Measurements from ENCODE around the gene BTRC.

The BTRC gene

GRCh38 chr10:101476383-101476782, 122.4 kb downstream of the BTRC start:
- no peak overlapping the region for H3K4me3 ChIP-seq (ENCODE audit: low read depth, low read length)

GRCh38 chr10:101478956-101479355, 125.0 kb downstream of the BTRC start:
- H3K4me3 ChIP-seq (ENCODE audit: low read depth, low read length), result no peak overlapping the region

GRCh38 chr10:101481256-101481655, 127.3 kb downstream of the BTRC start:
- H3K4me3 ChIP-seq (ENCODE audit: low read depth, low read length), result no peak overlapping the region

DNA sequence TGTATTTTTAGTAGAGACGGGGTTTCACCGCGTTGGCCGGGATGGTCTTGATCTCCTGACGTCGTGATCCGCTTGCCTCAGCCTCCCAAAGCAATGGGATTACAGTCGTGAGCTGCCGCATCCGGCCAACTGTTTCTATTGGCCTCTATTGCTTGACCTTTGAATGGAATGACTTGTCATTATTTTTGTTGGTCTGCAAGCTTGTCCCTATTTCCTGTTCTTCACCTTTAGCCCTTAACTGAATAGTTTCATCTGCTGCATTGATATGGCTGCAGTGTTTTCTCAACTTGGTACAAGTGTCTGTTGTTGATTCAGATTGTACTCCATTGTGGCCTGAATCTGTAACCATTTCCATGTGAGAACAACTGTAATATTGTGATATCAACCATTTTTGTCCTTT, 128.6 kb downstream of the BTRC start:
- no peak overlapping the region for H3K4me3 ChIP-seq (ENCODE audit: low read depth, low read length)

- H3K4me3 ChIP-seq (ENCODE audit: low read depth, low read length), result no peak overlapping the region
Observed at GRCh38 chr10:101484175-101484745, 130.3 kb downstream of the BTRC start.

- H3K4me3 ChIP-seq (ENCODE audit: low read depth, low read length), result no peak overlapping the region
Observed at GRCh38 chr10:101485207-101485606, 131.2 kb downstream of the BTRC start.

DNA sequence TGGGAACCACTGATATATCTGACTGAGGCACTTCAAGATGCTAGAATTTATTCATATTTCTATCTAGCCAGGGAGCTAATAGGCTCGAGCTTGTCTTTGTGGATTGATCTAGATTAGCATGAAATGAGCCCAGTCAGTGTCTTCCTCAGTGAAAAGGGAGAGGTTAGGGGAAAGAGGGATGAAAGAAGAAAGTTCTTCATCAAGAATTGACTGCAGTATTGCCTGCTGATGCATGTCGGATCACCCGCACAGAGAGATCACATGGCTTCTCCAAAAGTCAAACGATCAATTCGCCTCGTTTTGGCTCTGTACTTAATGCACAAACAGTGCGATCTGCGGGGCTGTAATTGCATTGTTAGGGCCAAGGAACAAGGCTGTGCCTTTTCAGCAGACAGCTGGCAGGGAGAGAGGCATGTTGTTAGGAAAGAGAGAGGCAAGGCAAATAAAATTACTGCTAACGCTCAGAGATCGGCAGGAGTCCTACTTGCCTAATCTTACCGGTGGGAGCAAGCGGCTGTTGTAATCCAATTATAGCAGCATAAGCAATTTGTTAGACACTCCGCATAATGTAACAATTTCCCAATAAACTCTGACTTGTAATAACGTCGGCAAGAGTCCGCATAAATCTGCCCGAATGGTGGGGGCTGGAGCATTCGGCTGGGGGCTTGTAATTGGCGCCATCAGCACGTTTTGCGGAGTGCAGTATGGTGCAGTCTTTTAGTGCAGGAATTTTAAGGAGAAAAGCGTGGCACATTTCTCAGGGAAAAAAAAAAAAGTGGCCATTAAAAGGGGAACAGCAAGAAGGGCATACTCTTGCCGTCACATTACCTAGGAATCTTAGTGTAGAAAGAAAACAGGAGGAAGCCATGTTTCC, 132.0 kb downstream of the BTRC start:
- H3K4me3 ChIP-seq (ENCODE audit: low read depth, low read length), result no peak overlapping the region

- no peak overlapping the region for H3K4me3 ChIP-seq (ENCODE audit: low read depth, low read length)
Observed at GRCh38 chr10:101487399-101487798, 133.4 kb downstream of the BTRC start.

GRCh38 chr10:101489355-101489754, 135.4 kb downstream of the BTRC start:
- H3K4me3 ChIP-seq (ENCODE audit: low read depth, low read length), result no peak overlapping the region

GRCh38 chr10:101490026-101490425, 136.1 kb downstream of the BTRC start:
- H3K4me3 ChIP-seq (ENCODE audit: low read depth, low read length), result no peak overlapping the region

DNA sequence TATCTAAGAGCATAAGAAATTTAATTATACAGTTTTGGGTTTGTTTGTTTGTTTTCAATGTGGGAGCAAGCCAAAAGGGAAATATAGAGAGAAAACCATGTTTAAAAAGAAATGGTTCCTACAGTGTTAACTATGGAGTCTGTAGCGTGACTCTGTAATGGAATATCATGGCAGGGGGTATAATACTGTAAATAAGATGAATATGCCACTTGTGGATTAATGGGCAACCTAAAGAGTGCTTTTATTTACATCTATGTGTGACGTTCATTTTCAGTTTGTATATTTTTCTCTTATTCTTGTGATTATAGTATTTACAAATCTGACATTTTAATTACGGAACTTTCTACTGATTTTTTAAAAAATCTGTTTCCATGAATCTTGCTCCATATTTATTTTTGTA, 138.2 kb downstream of the BTRC start:
- H3K4me3 ChIP-seq (ENCODE audit: low read depth, low read length), result no peak overlapping the region

DNA sequence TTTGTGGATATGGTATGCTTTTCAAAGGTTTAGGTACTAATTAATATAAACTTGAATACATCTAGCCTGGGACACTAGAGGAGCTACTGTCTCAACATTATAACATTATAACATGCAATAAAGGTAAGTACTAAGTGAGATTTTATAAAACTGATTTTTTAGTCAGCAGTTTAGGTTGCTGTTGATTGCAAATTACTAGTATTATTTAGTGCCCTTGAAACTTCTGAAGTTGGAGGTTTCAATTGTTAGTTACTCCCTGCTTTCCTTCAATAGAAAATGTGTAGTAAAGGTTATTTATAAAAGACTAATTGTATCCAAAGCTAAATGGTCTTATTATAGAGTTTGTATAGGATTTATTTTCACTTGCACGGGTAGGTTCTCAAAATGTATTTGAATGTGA, 138.8 kb downstream of the BTRC start:
- no peak overlapping the region for H3K4me3 ChIP-seq (ENCODE audit: low read depth, low read length)

GRCh38 chr10:101493249-101493648, 139.3 kb downstream of the BTRC start:
- H3K4me3 ChIP-seq (ENCODE audit: low read depth, low read length), result no peak overlapping the region

DNA sequence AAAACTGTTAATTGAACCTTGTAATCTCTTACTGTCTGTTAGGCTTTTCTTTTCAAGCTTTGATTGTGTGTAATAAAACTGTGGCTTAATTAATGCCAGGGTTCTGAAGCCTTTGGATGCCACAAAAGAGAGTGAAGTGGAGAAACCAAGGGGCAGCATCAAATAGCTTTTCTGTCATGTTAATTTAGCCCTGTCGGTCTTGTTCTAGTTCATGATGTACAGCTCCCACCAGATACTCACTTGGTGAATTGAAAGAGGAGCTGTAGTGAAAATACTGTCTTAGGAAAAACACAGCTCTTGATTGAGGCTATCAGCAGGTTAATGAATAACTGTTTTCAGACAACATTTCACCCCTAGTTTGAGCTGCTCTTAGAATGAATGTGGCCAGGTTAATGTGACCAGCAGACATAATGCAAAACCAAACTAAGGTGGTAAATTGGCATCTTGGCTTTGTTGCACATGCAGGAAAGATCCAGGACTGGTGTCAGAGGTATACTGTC, 139.9 kb downstream of the BTRC start:
- H3K4me3 ChIP-seq (ENCODE audit: low read depth, low read length), result no peak overlapping the region

DNA sequence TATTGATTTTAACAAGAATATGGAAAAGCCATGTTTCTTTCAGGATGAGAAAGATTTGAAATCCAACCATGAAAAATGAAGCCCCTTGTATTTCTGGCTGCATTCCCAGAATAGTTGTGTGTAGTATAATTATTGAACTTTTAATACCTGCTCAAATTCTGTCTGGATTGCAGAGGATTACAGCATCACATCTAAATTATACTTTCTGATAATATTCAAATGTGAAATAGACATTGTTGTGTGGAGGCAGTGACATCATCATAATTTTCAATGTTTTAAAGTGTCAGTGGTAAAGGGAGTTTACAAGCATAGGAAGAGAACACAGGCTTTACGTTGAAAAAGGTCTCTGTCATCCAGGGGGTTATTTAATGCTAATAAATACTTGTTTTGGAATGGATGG, 140.7 kb downstream of the BTRC start:
- H3K4me3 ChIP-seq (ENCODE audit: low read depth, low read length), result no peak overlapping the region

GRCh38 chr10:101495324-101495925, 141.5 kb downstream of the BTRC start:
- H3K4me3 ChIP-seq (ENCODE audit: low read depth, low read length), result no peak overlapping the region

DNA sequence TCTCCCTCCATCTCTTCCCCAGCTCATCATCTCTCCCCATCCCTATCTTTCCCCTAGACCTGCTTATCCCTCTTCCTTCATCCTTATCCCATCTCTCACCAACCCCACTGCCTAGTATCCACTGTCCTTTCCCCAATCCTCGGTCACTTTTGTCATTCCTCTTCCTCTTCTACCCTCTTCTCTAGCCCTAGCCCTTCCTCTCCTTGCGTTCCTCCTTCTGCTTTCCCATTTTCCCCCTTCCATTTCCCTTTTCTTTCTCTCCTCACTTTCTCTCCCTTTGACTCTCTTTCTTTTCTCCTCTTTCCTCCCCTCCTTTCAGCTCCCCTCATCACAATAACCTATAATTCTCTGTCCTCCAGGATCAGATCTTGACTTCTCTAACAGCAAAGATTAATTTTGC, 150.5 kb downstream of the BTRC start:
- H3K4me3 ChIP-seq (ENCODE audit: low read depth, low read length), result no peak overlapping the region

- H3K4me3 ChIP-seq (ENCODE audit: low read depth, low read length), result no peak overlapping the region
Observed at GRCh38 chr10:101506829-101507661, 153.1 kb downstream of the BTRC start.

DNA sequence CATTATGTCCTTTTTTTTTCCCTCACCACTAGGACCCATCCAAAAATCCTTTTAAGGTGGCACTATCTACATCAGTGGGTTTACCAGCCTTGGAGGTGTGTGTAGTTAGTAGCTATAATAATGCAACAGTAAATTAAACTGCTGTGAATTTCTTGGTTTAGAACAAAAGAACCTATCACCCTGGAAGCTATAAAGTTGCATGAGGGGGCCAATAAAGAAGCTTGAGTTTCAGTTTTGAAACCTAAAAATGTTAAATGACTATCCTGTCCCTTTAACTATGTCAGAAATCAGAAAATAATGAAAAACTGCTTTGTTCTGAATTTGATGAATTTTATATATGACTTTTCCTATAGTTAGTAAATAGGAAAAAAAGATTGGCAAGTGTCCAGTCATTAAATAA, 153.9 kb downstream of the BTRC start:
- H3K4me3 ChIP-seq (ENCODE audit: low read depth, low read length), result no peak overlapping the region

DNA sequence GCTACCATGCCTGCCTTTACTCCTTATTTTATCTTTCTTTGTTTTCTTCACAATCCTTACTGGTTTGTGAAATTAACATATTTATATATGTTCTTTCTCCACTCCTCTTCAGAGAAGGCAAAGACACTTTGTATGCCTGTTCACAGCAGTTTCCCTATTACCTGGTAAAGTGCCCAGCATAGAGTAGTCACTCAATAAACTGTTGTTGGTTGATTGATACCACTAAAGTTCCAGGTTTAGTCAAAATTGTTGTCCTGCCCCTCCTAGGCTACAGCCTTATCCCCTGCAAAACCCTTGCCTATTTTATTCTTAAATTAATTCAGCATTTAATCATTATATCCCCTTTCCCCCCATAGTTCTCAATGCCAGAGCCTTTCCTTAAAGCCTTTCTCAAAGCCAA, 158.0 kb downstream of the BTRC start:
- H3K4me3 ChIP-seq (ENCODE audit: low read depth, low read length), result no peak overlapping the region

- H3K4me3 ChIP-seq (ENCODE audit: low read depth, low read length), result no peak overlapping the region
Observed at GRCh38 chr10:101512738-101513137, 158.8 kb downstream of the BTRC start.
